D721Med (cell line): ENCODE data around the gene GPR32.
"Not testable (repeated sequence)": the region's sequence is repeated elsewhere in the genome, so short reads cannot be mapped to it uniquely, and the experiment has no call there.

Source experiments
- DNase-seq: peaks from one replicate; pipeline ENCODE4 v3.0.0; 2011; ENCODE audit warnings: low spot score; ENCODE audit not compliant: insufficient read length
- FAIRE-seq: peaks from 2 replicates; lab custom pipeline; 2011; peaks lifted over from hg19 to GRCh38; lab: Jason Lieb, UNC
- TF ChIP-seq, protein P1 (sequence below): IDR thresholded peaks from 2 replicates; pipeline ENCODE4 v1.5.1; 2012; ENCODE audit warnings: mild to moderate bottlenecking, control low read depth; ENCODE audit not compliant: insufficient read depth; ENCODE audit errors: missing control alignments

GPR32 gene

DNA sequence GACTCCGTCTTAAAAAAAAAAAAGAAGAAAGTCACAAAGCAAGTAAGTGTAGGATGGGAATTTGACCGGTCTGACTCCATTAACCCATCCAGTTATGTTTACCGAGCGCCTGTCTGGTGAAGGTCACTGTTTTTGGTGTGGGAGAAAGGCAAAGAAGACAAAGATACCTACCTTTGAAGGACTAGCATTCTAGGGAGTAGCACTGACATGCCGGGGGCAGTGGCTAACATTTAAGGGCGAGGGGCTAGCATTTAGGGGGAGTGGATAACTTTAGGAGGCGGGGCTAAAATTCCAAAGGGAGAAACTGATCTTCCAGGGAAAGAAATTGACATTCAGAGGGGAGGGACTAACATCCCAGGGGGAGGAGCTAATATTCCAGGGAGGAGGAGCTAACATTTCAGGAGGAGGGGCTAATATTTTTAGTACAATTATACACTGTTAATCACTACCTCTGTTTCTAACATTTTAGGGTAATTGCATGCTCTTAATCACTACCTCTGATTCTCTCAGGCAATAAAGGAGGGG is 8.7 kb downstream of the GPR32 start:
- DNase-seq (no peak), FAIRE-seq (no peak)
- TF ChIP-seq, protein P1, sequence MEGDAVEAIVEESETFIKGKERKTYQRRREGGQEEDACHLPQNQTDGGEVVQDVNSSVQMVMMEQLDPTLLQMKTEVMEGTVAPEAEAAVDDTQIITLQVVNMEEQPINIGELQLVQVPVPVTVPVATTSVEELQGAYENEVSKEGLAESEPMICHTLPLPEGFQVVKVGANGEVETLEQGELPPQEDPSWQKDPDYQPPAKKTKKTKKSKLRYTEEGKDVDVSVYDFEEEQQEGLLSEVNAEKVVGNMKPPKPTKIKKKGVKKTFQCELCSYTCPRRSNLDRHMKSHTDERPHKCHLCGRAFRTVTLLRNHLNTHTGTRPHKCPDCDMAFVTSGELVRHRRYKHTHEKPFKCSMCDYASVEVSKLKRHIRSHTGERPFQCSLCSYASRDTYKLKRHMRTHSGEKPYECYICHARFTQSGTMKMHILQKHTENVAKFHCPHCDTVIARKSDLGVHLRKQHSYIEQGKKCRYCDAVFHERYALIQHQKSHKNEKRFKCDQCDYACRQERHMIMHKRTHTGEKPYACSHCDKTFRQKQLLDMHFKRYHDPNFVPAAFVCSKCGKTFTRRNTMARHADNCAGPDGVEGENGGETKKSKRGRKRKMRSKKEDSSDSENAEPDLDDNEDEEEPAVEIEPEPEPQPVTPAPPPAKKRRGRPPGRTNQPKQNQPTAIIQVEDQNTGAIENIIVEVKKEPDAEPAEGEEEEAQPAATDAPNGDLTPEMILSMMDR: no peak

DNA sequence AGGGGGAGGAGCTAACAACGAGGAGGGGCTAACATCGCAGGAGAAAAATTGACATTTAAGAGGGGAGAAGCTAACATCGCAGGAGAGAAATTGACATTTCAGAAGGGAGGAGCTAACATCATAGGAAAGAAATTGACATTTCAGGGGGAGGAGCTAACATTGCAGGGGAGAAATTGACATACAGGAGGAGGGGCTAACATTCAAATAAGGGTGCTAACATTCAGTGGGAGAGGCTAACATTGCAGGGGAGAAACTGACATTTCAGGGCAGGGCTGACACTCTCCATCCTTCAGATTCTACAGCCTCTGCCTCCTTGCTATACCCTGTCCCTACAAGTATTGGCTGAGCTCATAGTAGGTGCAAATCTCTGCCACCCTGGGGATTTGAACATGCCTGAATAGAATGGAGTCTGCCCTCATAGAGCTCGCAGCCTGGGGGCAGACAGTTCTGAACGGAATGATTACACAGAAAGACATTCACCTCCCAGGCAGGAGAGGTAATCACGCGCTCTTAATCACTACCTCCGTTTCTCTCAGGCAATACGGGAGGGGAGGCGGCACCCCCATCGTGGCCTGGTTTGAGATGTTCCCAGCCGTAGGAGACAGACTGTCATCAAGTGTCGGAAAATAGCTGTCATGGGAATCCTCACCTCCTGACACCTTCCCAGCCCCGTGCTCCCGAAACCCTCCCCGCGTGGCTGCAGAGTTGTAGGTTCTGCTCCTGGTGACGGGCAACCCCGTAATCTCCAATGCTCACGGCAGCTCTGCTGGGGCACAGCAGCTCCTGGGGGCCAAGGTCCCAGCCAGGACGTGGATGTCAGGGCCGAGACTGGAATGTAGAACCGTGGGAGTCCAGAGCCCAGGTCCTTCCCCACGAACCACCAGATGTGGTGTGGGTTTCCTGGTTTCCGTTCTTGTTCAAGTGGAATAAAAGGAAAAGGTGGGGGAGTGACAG is 9.5 kb downstream of the GPR32 start:
- DNase-seq (no peak), FAIRE-seq (no peak)
- TF ChIP-seq, protein P1: no peak

GRCh38 chr19:50780753-50781435 is 10.6 kb downstream of the GPR32 start:
- DNase-seq (no peak), FAIRE-seq (no peak)
- TF ChIP-seq, protein P1: no peak

DNA sequence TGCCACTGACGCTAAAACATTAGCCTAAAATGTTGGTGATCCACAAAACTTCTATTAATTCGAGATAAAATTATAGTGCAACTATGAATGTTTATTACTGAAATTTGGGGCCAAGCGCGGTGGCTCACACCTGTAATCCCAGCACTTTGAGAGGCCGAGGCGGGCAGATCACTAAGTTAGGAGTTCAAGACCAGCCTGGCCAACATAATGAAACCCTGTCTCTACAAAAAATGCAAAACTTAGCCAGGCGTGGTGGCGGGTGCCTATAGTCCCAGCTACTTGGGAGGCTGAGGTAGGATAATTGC is 13.5 kb downstream of the GPR32 start:
- not testable (repeated sequence) for DNase-seq, FAIRE-seq

GRCh38 chr19:50784710-50785109 is 14.4 kb downstream of the GPR32 start:
- no peak for FAIRE-seq
- TF ChIP-seq, protein P1: no peak
- DNase-seq: no peak

DNA sequence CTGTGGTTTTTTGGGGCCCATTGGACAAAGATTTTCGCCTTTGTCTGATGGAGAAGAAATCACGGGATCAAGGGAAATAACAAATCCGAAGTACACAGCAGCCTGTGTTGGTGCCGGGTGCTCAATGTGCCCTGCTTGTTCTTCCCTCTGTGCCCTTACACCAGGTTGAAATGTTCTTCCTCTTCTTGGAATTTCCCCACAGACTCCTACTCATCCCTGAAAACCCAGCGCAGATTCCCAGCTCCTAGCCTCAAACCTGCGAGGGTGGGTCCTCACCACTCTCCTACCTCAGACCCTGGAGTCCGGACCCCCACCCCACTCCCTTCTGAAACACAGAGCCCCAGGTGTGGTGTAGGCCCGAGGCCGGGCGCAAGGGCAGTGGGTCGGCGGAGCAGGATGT is 15.1 kb downstream of the GPR32 start:
- DNase-seq: no peak
- FAIRE-seq: no peak
- TF ChIP-seq, protein P1: no peak

- DNase-seq (no peak), FAIRE-seq (no peak)
- TF ChIP-seq, protein P1: no peak
Measured at GRCh38 chr19:50790396-50790795, 20.1 kb downstream of the GPR32 start, which contains the start of gene ACP4. ACP4 (plus strand) TSS chr19:50790415; CDS start chr19:50790415, 0 bp downstream.
